Left renal cortex interstitium (tissue), 4 donors: ENCODE data around the gene MCOLN1. TPM values are rescaled to one million over a fixed set of nuclear protein-coding genes. Genes with fewer than 3 reads are reported as not detected.

Source experiments
- DNase-seq, 4 donors: peaks; one replicate each; pipeline ENCODE4 v3.0.0-alpha.2; 2013; ENCODE audit warnings: low read depth in 4 of 4, low spot score in 2 of 4, missing footprints in 1 of 4
- polyA plus RNA-seq, 4 donors: library from polyadenylated mRNA; unstranded; fragments of 120-200 nt; gene quantifications; one replicate each; pipeline ENCODE4 v1.2.1, GENCODE V29; 2013; ENCODE audit not compliant: insufficient read length in 4 of 4

MCOLN1 gene
- polyA plus RNA-seq, 4 donors: 12.3 to 24.0 (median 18.8) TPM

GRCh38 chr19:7500811-7501450, 21.5 kb upstream of the MCOLN1 start:
- DNase-seq: no peak

- no peak for DNase-seq
These were observed 19.9 kb upstream of the MCOLN1 start for GRCh38 chr19:7502552-7502951.

- DNase-seq: no peak
These were observed 17.7 kb upstream of the MCOLN1 start for GRCh38 chr19:7504684-7505083.

GRCh38 chr19:7505288-7505681, 17.1 kb upstream of the MCOLN1 start:
- DNase-seq: no peak

- no peak for DNase-seq
These were observed 16.6 kb upstream of the MCOLN1 start for GRCh38 chr19:7505682-7506384.

GRCh38 chr19:7506385-7507328, 15.8 kb upstream of the MCOLN1 start:
- no peak for DNase-seq

GRCh38 chr19:7507884-7508283, 14.5 kb upstream of the MCOLN1 start:
- DNase-seq: no peak

- DNase-seq: no peak
These were observed 12.8 kb upstream of the MCOLN1 start for GRCh38 chr19:7509625-7510024.

- no peak for DNase-seq
These were observed 10.0 kb upstream of the MCOLN1 start for GRCh38 chr19:7512400-7512851.

GRCh38 chr19:7513809-7514642, 8.4 kb upstream of the MCOLN1 start:
- DNase-seq: no peak

GRCh38 chr19:7515110-7515644, 7.2 kb upstream of the MCOLN1 start:
- no peak for DNase-seq

- peak in 1 of 4 donors; percentile 59 for DNase-seq
These were observed 6.7 kb upstream of the MCOLN1 start, which contains the start of gene ZNF358 for GRCh38 chr19:7515645-7516151. Gene ZNF358, plus strand, starts transcription at chr19:7516103. Its CDS starts 3,140 bp downstream, at chr19:7519243.

- DNase-seq: no peak
These were observed 6.1 kb upstream of the MCOLN1 start for GRCh38 chr19:7516333-7516732.

- DNase-seq: no peak
These were observed 5.5 kb upstream of the MCOLN1 start for GRCh38 chr19:7516878-7517277.

- no peak for DNase-seq
These were observed 2.9 kb upstream of the MCOLN1 start for GRCh38 chr19:7519361-7520130.

GRCh38 chr19:7520131-7521051, 2.0 kb upstream of the MCOLN1 start:
- DNase-seq: no peak

- no peak for DNase-seq
These were observed 813 bp upstream of the MCOLN1 start for GRCh38 chr19:7521551-7522071.
